ENCODE data around the gene GPR75. TPM values are rescaled to one million over a fixed set of nuclear protein-coding genes. Genes with fewer than 3 reads are reported as not detected.

GPR75 gene
- total RNA-seq: 0.96 and 1.6 TPM in 2 replicates

GRCh38 chr2:53859206-53860181 lies at the start of gene GPR75:
TSS of gene GPR75 (minus strand) at chr2:53859967. CDS start at chr2:53854756, 5,211 bp downstream.
- no peak for TF ChIP-seq CTCF (IDR thresholded peaks at IDR 0.05; ENCODE audit: insufficient read depth, low read length, poor library complexity, severe bottlenecking)
- Histone ChIP-seq H3K27me3 (ENCODE audit: control insufficient read depth, insufficient read depth, low read length) (no peaks in the 10 kb centered on the region), H3K4me3 (ENCODE audit: low read depth, low read length) (peak within 1 kb of the TSS; percentile 49), H3K36me3 (ENCODE audit: control insufficient read depth, insufficient read depth, low read length) (no peaks in the 10 kb centered on the region)
- DNase-seq (ENCODE audit: low read depth): no peak

- no peak for DNase-seq (ENCODE audit: low read depth)
- no peaks in the 10 kb centered on the region for H3K36me3 ChIP-seq (ENCODE audit: control insufficient read depth, insufficient read depth, low read length)
- H3K4me3 ChIP-seq (ENCODE audit: low read depth, low read length): no peak overlapping the region
- H3K27me3 ChIP-seq (ENCODE audit: control insufficient read depth, insufficient read depth, low read length): no peaks in the 10 kb centered on the region
- no peak for TF ChIP-seq CTCF (IDR thresholded peaks at IDR 0.05; ENCODE audit: insufficient read depth, low read length, poor library complexity, severe bottlenecking)
Measured at GRCh38 chr2:53907582-53907981, 47.8 kb upstream of the GPR75 start.

- Histone ChIP-seq H3K4me3 (ENCODE audit: low read depth, low read length) (no peak overlapping the region), H3K27me3 (ENCODE audit: control insufficient read depth, insufficient read depth, low read length) (no peaks in the 10 kb centered on the region), H3K36me3 (ENCODE audit: control insufficient read depth, insufficient read depth, low read length) (no peaks in the 10 kb centered on the region)
- TF ChIP-seq CTCF (IDR thresholded peaks at IDR 0.05; ENCODE audit: insufficient read depth, low read length, poor library complexity, severe bottlenecking): no peak
- DNase-seq (ENCODE audit: low read depth): no peak
Measured at GRCh38 chr2:53905396-53905795, 45.6 kb upstream of the GPR75 start.

GRCh38 chr2:53903011-53903410 lies 43.2 kb upstream of the GPR75 start:
- DNase-seq (ENCODE audit: low read depth): no peak
- H3K27me3 ChIP-seq (ENCODE audit: control insufficient read depth, insufficient read depth, low read length): no peaks in the 10 kb centered on the region
- no peak overlapping the region for H3K4me3 ChIP-seq (ENCODE audit: low read depth, low read length)
- no peaks in the 10 kb centered on the region for H3K36me3 ChIP-seq (ENCODE audit: control insufficient read depth, insufficient read depth, low read length)
- TF ChIP-seq CTCF (IDR thresholded peaks at IDR 0.05; ENCODE audit: insufficient read depth, low read length, poor library complexity, severe bottlenecking): no peak

GRCh38 chr2:53901192-53901591 lies 41.4 kb upstream of the GPR75 start:
- DNase-seq (ENCODE audit: low read depth): no peak
- no peak overlapping the region for H3K4me3 ChIP-seq (ENCODE audit: low read depth, low read length)
- TF ChIP-seq CTCF (IDR thresholded peaks at IDR 0.05; ENCODE audit: insufficient read depth, low read length, poor library complexity, severe bottlenecking): no peak
- H3K36me3 ChIP-seq (ENCODE audit: control insufficient read depth, insufficient read depth, low read length): no peaks in the 10 kb centered on the region
- H3K27me3 ChIP-seq (ENCODE audit: control insufficient read depth, insufficient read depth, low read length): no peaks in the 10 kb centered on the region

Data from kidney epithelial cell (primary cell).